Fibroblast of skin of right quadriceps (primary cell): ENCODE results near the gene CC2D1A.
A peak's percentile ranks its signal among the peaks of the same experiment; 100 is the strongest.

Source experiments
- DNase-seq: peaks from one replicate; pipeline ENCODE4 v3.0.0-alpha.2; 2013

The CC2D1A gene

DNA sequence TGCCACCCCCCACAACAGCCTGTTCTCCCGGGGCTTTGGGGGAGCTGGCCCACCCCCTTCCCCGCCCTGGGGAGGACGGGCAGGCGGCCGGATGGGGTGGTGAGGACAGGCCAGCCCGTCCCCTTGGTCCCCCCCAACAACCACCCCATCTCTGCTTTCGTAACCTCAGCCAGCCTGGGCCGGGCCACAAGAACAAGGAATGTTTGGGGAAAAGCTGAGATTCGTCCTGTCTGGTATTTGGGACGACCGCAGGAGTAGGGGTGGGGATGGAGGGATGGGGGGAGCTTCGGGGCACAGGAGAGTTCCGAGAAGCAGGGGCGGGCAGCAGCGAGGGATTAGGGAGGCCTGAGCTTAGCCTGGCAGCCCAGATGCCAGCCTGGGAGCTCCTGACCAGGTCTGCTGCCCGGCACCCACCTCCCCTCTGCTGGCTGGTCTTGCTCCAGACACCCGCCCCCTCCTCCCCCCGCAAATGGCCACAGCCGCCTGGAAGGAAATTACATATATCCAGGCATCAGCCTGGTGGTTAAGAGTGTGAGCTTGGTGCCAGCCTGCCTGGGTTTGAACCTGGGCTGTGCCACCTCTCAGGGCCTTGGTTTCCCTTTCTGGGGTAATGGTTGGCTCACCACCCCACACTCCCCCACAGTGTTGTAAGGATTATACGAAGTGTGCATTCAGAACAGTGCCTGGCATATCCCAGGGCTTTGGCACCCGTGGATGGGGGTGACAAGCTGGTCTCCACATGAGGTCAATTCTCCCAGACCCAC is 32.5 kb downstream of the CC2D1A start, which contains the start of gene PODNL1:
PODNL1 (minus strand) TSS at position 117 of the 764 bp plus-strand sequence. CDS start 236 bp downstream, outside the sequence.
- DNase-seq: peak; percentile 89

DNA sequence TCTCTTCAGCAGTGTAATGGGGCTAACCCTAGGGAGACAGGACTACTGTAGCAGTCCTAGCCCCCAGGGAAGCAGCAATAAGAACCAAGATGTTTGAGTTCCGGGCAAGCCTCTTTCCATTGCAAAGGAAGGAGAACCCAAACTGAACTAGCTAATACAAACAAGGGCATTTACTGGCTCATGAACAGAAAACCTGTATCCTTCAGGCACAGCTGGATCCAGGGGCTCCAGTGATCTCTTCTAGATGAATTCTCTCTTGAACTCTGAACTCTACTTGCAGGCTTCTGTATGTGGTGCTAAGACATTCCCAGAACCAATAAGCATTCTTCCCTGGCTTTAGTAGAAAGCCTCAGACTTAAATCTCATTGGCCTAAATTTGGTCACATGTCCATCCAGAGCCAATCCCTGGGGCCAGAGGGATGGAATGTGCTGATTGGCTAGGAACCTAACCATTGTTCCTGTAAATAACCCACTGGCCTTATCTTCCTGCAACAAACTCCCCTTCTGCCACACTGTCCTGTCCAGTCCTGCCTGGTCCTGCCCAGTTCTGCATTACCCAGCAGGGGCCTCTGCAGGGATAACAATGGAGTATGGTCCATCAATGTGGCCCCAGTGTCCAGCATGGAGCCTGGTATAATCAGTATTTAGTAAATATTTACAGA is 36.2 kb downstream of the CC2D1A start:
- DNase-seq: no peak

DNA sequence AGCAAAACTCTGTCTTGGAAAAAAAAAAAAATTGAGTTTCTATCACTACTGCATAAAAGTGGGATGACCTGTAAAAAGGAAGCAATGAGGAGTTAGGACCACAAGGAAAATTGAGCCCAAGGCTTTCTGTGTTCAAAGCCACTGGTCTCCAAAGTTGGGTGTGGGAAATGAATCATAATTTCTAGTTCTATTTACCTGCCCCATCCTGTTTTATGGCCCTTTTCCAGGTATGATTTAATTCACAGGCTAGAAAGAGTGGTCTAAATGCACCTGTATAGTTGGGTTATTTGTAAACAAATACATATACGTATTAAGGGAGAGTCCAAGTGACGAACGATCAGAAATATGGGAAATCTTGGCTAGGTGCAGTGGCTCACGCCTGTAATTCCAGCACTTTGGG is 40.4 kb downstream of the CC2D1A start:
- DNase-seq: no peak

DNA sequence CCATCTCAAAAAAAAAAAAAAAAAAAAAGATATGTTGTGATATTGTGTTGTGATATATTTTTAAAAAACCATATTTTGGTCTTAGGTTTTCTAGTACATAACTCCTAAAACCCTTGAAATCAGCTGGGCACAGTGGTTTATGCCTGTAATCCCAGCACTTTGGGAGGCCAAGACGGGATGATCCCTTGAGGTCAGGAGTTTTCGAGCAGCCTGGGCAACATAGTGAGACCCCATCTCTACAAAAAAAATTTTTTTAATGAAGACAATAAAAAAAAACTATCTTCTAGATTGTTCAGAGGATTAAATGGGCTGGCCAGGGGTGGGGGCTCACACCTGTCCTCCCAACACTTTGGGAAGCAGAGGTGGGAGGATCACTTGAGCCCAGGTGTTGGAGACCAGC is 45.0 kb downstream of the CC2D1A start:
- no peak for DNase-seq

DNA sequence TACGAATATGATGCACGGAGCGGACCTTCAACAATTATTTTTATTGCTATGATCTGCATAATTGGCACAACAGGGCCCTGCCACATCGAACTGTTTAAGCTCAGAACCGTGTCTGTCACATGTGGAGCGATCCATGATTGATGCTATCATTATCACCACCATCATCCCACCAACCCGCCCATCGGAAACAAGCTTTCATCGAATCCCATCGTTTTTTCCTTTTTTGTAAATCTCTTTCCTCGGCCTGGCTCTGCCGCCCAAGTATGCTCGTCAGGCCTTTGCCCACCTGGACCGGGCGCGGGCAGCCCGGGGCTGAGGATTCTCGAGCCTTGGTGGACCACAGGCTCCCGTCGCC is 45.8 kb downstream of the CC2D1A start:
- no peak for DNase-seq

DNA sequence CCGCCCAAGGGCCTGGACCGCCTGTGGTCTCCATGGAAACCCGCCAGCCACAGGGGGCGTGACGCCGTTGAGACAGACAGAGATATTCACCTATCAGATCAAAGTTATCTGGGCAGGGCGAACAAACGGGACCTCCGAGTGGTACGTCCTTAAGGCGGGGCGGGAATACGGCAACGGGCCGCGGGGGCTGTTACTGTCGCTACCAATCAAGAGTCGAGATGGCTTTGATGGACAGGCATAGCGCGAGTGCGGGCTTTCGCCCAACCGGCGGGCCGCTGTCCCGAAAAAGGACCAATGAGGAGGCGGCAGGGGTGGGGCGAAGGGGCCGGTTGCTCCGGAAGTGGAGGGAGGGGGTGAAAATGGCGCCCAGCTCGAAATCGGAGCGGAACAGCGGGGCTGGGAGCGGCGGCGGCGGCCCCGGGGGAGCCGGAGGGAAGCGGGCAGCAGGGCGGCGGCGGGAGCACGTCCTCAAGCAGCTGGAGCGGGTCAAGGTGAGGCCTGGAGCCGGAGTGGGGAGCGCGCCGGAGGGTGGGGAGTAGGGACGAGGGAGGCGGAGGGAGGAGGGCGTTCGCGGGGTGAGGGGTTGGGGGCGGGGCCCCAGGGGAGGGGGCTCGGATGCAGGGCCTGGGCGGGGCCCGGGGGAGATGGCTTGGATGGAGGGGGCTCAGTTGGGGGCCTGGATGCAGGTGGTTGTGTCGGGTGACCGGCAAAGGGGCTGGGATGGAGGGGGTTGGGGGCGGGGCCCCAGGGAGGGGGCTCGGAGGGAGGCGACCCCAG is 46.3 kb downstream of the CC2D1A start, which contains the start of gene DCAF15:
DCAF15 (plus strand) TSS at position 356 of the 777 bp plus-strand sequence; CDS start at position 360, 4 bp downstream.
- peak; percentile 100 for DNase-seq

DNA sequence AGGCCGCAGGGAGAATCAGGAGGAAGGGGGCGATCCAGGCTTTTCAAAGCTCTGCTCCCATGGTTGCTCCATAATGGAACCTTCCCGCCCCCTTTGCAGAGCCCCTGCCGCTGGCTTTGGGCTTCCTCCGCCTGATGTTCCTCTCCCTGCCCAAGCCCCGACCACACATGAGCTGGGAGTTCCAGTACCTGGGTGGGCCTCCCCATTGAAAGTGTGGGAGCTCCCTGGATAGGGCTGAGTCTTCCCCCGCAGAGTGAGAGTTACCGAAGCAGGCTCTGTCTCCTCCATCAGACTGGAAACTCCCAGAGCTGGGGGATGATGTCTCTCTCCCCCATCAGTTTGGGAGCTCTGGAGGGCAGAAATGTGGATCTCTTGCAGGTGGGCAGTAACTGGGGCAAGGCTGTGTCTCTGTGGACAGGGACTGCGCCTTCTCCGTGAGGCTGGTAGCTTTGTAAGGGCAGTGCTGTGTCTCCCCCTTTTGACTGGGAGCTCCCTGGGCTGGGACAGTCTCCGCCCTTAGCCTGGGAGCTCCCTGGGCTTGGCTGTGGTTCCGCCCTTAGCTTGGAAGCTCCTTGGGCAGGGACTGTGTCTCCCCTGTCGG is 47.0 kb downstream of the CC2D1A start:
- DNase-seq: peak; percentile 52

DNA sequence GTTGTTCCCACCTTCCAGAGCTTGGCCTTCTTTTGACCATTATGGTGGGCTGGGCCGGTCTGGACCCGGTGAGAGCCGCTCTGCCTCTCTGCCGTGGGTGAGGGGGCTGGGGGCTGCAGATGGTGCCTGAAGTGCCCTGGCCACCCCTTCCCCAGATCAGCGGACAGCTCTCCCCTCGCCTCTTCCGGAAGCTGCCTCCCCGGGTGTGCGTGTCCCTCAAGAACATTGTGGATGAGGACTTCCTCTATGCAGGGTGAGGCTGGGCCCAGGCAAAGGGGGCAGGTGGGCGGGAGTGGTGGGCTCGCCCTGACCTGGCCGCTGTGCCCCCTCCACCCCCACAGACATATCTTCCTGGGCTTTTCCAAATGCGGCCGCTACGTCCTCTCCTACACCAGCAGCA is 48.2 kb downstream of the CC2D1A start:
- DNase-seq: no peak

DNA sequence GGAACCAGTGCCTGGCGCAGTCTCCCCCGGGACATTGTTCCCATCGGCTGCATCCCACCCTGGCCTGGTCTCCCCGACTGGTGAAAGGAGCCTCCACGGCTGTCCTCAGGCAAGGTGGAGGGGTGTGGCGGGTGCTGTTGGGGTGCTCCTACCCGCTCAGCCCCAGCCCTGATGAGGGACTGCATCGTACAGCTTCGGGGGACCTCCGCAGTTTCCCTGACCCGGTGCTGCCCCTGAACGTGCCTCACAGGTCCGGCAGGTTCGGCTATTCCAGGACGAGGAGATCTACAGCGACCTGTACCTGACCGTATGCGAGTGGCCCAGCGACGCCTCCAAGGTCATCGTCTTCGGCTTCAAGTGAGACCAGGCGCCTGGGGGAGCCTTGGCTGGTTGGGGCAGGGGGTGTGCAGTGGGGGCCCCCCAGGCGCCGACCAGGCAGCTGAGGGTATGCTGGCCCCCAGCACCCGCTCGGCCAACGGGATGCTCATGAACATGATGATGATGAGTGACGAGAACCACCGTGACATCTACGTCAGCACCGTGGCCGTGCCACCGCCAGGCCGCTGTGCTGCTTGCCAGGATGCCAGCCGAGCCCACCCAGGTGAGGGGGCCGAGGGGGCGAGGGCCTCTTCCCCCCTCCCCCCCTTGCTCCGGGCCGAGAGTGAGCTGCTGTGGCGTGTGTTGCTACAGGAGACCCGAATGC is 49.8 kb downstream of the CC2D1A start:
- no peak for DNase-seq

DNA sequence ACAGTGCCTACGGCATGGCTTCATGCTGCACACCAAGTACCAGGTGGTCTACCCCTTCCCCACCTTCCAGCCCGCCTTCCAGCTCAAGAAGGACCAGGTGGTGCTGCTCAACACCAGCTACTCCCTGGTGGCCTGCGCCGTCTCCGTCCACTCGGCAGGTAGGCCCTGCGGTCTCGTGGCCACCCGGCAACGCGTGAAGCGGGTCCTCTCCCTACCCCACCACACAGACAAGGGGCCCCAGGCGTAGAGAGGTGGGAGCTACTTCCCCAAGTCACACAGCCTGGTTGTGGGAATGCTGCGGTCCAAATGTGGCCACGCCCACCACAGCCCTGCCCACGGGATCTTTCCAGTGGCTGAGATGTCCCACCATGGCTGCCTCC is 50.4 kb downstream of the CC2D1A start:
- no peak for DNase-seq

DNA sequence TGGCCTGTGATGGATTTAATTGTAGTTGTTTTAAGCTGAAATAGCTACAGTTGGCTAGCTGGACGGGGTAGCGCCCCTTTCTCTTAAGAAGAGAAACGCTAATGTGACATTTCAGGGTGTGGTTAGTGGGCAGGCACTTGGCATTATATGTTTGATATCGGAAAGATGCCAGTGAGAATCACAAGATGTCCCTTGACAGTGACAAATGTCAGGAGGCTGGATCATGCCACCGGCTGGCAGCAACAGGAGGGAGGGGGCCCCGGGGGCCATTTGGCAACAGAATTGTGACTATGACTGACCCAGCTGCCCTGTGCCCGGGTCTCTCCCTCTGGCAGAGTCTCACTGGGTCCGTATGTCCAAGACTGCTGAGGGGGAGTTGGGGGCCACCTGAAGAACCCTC is 51.0 kb downstream of the CC2D1A start:
- DNase-seq: no peak

DNA sequence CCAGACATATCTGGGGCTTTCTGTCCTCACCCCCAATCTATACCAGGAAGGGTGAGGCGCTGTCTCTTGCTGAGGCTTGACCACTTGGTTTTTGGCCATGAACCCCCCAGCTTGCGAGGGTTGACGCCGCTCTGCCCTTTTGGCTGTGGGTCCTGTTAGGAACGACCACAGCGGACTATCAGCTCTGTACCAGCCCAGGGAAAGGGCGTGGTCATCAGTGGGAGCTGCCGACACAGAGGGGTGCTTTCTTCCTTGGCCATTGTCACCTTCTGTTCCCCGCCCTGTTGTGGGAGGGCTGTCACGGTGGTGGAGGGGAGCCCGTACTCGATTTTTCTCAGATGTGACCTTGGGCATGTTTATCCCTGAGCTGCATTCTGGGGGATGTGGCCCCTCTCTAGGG is 52.0 kb downstream of the CC2D1A start:
- no peak for DNase-seq

DNA sequence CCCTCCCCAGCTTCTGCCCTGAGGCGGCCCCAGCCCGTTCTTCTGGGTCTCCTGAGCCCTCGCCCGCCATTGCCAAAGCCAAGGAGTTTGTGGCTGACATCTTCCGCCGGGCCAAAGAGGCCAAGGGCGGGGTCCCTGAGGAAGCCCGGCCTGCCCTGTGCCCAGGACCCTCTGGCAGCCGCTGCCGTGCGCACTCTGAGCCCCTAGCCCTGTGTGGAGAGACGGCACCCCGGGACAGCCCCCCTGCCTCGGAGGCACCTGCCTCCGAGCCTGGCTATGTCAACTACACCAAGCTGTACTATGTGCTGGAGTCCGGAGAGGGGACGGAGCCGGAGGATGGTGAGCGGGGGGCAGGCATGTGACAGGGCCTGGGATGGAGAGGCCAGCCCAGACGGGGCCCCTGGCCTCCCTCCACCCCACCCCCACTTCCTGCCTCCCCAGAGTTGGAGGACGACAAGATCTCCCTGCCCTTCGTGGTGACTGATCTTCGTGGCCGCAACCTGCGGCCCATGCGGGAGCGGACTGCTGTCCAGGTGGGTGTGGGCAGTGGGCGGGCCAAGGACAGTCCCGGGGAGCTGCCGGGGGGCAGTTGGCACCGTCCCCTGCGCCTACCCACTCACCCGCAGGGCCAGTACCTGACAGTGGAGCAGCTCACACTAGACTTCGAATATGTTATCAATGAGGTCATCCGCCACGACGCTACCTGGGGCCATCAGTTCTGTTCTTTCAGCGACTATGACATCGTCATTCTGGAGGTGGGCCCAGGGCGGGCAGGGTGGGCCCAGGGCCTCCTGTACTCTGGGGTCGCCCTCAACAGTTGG is 53.4 kb downstream of the CC2D1A start:
- no peak for DNase-seq

DNA sequence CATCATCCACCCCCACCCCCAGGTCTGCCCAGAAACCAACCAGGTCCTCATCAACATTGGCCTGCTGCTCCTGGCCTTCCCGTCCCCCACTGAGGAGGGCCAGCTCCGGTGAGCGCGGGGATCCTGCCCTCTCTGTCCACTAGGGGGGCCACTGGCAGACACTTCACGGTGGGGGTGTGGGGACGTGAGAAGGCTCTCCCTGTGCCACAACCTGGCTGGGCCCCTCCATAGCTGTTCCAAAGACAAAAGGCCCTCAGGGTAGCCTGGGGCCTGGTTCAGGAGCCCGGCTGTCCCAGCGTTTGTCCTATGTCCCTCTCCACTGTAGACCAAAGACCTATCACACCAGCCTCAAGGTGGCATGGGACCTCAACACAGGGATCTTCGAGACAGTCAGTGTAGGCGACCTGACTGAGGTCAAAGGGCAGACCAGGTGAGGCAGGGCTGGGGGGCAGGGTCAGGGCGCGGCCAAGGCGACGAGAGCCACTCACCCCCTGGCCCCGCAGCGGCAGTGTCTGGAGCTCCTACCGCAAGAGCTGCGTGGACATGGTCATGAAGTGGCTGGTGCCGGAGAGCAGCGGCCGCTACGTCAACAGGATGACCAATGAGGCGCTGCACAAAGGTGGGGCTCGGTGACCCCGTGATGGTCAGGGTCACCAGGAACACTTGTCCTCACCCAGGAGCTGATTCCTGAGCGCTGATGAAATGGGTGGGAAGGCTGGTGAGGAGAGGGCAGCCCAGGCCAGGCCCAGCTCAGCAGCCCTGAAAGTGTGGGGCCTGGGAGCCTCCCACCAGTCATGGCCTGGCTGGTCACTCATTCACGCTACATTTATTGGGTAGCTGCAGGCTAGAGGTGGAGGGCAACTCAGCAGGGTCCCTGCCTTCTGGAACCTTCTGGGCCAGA is 54.2 kb downstream of the CC2D1A start:
- DNase-seq: no peak

DNA sequence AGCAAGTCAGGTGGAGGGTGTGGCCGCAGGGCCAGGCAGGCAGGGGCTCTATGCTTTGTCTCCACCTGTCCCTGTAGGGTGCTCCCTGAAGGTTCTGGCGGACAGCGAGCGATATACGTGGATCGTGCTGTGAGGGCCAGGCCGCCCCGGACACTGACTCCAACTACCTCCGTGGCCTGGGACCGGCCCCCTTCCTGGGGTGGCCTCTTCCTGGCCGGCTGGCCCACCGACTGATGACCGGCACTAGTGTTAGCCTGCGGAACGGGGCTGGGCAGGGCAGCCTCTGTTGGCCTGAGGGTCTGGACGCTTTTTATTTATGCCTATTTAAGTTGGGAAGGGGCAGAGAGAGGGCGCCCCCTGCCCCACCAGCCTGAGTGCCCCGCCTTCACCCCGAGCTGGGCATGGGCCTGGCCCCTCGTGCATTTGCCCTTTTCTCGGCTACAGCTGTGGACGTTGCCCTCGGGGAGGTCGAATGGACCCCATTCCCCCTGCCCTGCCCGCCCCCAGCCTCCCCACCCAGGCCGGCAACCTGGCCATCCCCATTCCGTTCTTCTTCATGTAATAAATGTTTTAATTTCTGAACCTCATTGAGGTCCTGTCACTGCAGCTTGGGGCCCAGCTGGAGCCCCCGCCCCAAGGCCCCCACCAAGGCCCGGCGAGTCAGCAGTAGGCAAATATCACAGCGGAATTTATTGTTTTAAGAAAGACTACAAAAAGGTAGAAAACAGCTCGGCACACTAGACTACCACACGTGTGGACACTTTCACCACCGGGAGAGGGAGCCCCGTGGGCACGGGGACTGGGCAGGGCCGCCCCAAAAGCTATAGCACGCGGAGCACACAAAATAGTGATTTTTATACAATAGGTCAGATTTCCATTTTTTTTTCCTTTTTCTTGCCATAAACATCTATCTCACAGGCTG is 55.1 kb downstream of the CC2D1A start:
- DNase-seq: no peak

DNA sequence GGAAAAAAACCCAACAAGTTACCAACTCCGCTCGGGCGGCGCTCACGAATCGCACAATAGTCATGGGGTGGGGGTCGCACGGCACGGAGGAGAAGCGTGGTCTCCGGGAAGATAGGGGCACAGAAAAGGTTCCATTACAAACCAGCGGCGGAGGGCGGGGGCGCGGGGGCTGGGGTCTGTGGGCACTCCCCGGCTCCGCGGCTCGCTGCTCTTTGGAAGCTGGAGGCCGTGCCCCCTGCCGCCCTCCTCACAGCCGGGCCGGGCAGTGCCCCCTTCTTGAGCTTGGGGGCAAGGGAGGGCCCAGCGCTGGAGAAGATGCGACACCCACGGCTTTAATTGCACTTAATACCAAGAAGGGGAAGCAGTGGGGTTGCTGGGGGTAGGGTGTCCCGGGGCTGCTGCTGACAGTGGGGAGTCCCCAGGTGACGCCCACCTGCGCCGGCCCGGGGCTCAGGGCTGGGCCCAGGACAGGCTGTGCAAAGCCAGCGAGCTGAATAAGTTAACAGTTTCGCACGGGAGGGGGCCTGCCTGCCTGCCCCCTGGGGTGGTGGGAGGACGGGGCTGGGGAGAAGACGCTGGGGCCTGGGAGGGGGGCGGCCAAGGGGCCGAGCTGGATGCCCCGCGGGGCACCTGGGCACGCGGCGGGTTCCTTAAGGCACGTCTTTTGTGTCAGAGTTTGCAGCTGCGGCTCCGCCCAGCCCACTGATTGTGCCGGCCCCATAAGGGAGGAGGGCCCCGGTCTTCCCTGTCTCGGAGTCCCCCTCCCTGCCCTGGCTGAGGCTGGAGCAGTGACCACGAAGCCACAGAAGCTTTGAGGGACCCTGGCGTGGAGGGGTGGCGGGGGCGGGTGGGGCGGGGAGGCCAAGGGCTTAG is 56.1 kb downstream of the CC2D1A start:
- no peak for DNase-seq

DNA sequence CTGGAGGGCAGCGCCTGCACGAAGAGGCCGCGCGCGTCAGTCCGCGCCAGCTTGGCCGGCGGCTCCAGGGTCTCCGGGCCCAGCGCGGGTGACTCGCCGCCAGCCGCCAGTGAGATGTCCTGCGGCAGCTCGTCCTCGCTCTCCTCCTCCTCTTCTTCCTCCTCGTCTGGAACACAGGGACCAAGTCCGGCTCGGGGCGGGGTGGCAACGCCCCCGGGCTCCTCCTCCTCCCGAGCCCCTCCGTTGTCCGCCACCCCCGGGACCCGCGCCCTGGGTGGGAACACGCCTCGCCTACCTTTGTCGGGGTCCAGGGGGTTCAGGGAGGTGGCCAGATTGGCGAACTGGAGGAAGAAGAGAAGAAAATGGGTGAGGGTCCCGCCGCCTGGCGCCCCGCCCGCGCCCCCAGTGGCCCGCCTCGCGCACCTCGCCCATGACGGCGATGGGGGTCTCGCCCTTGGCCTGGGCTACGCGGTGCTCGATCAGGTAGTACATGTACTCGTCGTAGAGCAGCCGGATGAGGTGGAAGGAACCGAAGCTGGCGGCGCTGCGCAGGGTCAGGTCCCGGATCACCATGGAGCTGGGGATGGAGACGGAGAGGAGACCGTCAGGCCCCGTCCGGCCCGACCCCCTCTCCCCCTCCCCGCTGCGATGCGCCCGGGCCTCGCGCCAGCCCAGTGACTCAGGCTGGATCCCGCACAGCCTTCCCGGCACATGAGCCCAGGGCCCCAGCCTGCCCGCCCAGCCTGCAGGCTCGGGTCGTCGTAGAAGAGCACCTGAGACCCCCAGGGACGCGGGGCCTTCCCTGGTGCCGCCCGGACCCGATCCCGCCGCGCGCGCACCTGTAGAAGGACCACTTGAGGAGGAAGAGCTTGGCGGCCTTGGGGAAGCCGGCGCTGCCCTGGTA is 57.0 kb downstream of the CC2D1A start:
- DNase-seq: peak; percentile 42
